DOHH2 (cell line): ENCODE measurements around the gene IFT81.
"Not testable (repeated sequence)": the region's sequence is repeated elsewhere in the genome, so short reads cannot be mapped to it uniquely, and the experiment has no call there.

Experiments used
- H3F3A ChIP-seq: fragments of 200-600 bp; sonication (generic), shearing (Covaris generic); 2 replicates; pipeline ENCODE4 v1.6.0; 2016; ENCODE audit warnings: antibody characterized with exemption, mild to moderate bottlenecking; ENCODE audit not compliant: control insufficient read depth, insufficient read depth
- H3K27ac ChIP-seq: fragments of 200-600 bp; sonication (generic); 2 replicates; pipeline ENCODE4 v1.5.1; 2014; ENCODE audit warnings: low read depth, mild to moderate bottlenecking, low read length, moderate library complexity
- H3K27me3 ChIP-seq: fragments of 200-600 bp; sonication (generic); 2 replicates; pipeline ENCODE4 v1.6.1; 2014; ENCODE audit warnings: mild to moderate bottlenecking, low read length, mixed read lengths; ENCODE audit not compliant: control insufficient read depth
- H3K36me3 ChIP-seq: fragments of 200-600 bp; sonication (generic); 2 replicates; pipeline ENCODE4 v1.6.1; 2014; ENCODE audit warnings: mild to moderate bottlenecking, low read length, moderate library complexity, mixed read lengths; ENCODE audit not compliant: control insufficient read depth
- H3K4me1 ChIP-seq: fragments of 200-600 bp; sonication (generic); 2 replicates; pipeline ENCODE4 v1.6.1; 2014; ENCODE audit warnings: mild to moderate bottlenecking, low read length, mixed read lengths; ENCODE audit not compliant: control insufficient read depth
- H3K4me2 ChIP-seq: fragments of 200-600 bp; sonication (generic); 2 replicates; pipeline ENCODE4 v1.6.0; 2014; ENCODE audit warnings: mild to moderate bottlenecking, low read length, moderate library complexity
- H3K4me3 ChIP-seq: fragments of 200-600 bp; sonication (generic); 2 replicates; pipeline ENCODE4 v1.5.1; 2014; ENCODE audit warnings: mild to moderate bottlenecking, low read length, mixed read lengths
- H3K79me2 ChIP-seq: fragments of 200-600 bp; sonication (generic); 2 replicates; pipeline ENCODE4 v1.6.1; 2014; ENCODE audit warnings: mild to moderate bottlenecking, low read length, mixed read lengths; ENCODE audit not compliant: control insufficient read depth
- H3K9me2 ChIP-seq: fragments of 200-600 bp; sonication (generic); replicated peaks from 2 replicates; pipeline ENCODE4 v1.6.1; 2014; ENCODE audit warnings: mild to moderate bottlenecking, low read length, mixed read lengths; ENCODE audit not compliant: control insufficient read depth
- H3K9me3 ChIP-seq: fragments of 200-600 bp; sonication (generic); 2 replicates; pipeline ENCODE4 v1.6.1; 2014; ENCODE audit warnings: antibody characterized with exemption, low read length, mixed read lengths; ENCODE audit not compliant: control insufficient read depth, insufficient read depth
- H4K20me1 ChIP-seq: fragments of 200-600 bp; sonication (generic); 2 replicates; pipeline ENCODE4 v1.6.0; 2014; ENCODE audit warnings: low read depth, mild to moderate bottlenecking, antibody characterized with exemption, low read length, moderate library complexity; ENCODE audit not compliant: control insufficient read depth, insufficient read depth
- EZH2phosphoT487 ChIP-seq: fragments of 200-600 bp; sonication (generic); IDR thresholded peaks from 2 replicates; pipeline ENCODE4 v1.6.1; 2017; ENCODE audit warnings: borderline replicate concordance, mild to moderate bottlenecking, antibody characterized with exemption, low read length, moderate library complexity, mixed read lengths
- TF ChIP-seq, protein P1 (sequence below): fragments of 200-600 bp; sonication (generic); IDR thresholded peaks from one replicate; pipeline ENCODE4 v1.5.1; 2014; ENCODE audit warnings: antibody characterized with exemption, mild to moderate bottlenecking, low read depth, low read length; ENCODE audit not compliant: poor library complexity, severe bottlenecking

IFT81 gene

DNA sequence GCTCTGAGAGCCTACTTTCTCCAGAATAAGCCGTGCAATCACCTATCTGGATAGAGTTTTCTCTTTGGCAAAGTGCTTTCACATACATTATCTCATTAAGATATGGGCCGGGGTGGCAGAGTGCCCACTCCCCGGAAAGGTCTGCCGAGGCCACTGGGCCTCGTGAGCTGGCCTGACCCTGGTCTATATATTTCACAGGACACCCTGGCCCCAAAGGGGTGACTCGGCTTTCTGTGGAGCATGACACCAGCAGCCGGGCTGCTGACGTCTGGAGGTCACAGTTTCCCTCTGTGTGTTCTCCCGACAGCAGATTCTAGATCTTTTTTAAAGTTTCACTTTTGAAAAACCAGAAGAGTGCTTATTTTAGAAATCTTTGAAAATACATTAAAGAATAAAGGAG lies 129.0 kb downstream of the IFT81 start:
- H3F3A ChIP-seq, result no peaks in the 10 kb centered on the region
- peaks cover 5% of the 10 kb centered on the region; the same call in 1 of the 2 replicates for H3K4me1 ChIP-seq
- no peaks in the 10 kb centered on the region for H4K20me1 ChIP-seq
- no peak overlapping the region for H3K4me3 ChIP-seq
- H3K9me2 ChIP-seq, result no peaks in the 10 kb centered on the region
- H3K27me3 ChIP-seq, result no peaks in the 10 kb centered on the region
- no peaks in the 10 kb centered on the region for H3K9me3 ChIP-seq
- H3K79me2 ChIP-seq, result no peaks in the 10 kb centered on the region
- H3K4me2 ChIP-seq, result no peak overlapping the region
- TF ChIP-seq, protein P1, sequence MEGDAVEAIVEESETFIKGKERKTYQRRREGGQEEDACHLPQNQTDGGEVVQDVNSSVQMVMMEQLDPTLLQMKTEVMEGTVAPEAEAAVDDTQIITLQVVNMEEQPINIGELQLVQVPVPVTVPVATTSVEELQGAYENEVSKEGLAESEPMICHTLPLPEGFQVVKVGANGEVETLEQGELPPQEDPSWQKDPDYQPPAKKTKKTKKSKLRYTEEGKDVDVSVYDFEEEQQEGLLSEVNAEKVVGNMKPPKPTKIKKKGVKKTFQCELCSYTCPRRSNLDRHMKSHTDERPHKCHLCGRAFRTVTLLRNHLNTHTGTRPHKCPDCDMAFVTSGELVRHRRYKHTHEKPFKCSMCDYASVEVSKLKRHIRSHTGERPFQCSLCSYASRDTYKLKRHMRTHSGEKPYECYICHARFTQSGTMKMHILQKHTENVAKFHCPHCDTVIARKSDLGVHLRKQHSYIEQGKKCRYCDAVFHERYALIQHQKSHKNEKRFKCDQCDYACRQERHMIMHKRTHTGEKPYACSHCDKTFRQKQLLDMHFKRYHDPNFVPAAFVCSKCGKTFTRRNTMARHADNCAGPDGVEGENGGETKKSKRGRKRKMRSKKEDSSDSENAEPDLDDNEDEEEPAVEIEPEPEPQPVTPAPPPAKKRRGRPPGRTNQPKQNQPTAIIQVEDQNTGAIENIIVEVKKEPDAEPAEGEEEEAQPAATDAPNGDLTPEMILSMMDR, result no peak
- TF ChIP-seq EZH2phosphoT487, result no peak
- H3K27ac ChIP-seq, result no peak overlapping the region
- no peaks in the 10 kb centered on the region for H3K36me3 ChIP-seq

DNA sequence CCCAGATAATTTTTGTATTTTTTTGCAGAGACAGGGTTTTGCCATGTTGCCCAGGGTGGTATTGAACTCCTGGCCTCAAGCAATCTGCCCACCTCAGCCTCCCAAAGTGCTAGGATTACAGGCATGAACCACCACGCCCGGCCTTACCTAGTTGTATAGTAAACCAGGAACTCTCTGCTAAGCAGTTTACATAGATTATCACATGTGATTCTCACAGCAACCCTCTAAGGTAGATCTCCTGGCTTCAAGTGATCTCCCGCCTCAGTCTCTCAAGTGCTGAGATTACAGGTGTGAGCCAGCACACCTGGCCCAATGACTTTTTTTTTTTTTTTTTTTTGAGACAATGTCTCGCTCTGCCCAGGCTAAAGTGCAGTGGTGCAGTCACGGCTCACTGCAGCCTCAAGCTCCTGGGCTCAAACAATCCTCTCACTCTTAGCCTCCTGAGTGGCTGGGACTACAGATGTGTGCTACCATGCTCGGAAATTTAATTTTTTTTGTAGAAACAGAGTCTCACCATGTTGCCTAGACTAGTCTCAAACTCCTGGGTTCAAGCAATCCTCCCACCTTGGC lies 130.9 kb downstream of the IFT81 start:
- Histone ChIP-seq H3K9me3 (no peaks in the 10 kb centered on the region), H3K36me3 (no peaks in the 10 kb centered on the region), H3K4me3 (no peak overlapping the region), H3K4me1 (peaks cover 5% of the 10 kb centered on the region; the same call in 1 of the 2 replicates), H3K79me2 (no peaks in the 10 kb centered on the region), H4K20me1 (no peaks in the 10 kb centered on the region), H3F3A (no peaks in the 10 kb centered on the region), H3K4me2 (no peak overlapping the region), H3K9me2 (no peaks in the 10 kb centered on the region), H3K27ac (no peak overlapping the region), H3K27me3 (no peaks in the 10 kb centered on the region)
- TF ChIP-seq EZH2phosphoT487, result no peak
- TF ChIP-seq, protein P1, result no peak

DNA sequence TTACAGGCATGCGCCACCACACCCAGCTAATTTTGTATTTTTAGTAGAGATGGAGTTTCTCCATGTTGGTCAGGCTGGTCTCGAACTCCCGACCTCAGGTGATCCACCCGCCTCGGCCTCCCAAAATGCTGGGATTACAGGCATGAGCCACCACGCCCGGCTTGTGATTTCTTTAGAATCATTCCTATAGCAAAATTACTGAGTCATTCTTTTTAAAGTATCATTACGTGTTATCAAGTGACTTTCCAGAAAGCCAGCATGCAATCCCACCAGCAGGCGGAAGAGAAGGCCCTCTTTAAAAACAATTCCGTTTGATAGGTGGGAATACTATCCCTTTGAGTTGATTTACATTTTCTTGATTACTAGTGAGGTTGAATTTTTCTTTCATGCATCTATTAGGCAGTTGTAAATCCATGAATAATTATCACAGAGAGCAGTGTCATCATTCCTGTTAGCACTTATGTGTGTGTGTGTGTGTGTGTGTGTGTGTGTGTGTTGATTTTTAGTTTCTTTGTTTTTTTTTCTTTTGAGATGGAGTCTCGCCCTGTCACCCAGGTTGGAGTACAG lies 131.8 kb downstream of the IFT81 start:
- H3K4me1 ChIP-seq, H4K20me1 ChIP-seq, H3K36me3 ChIP-seq, H3K27me3 ChIP-seq, H3K4me3 ChIP-seq, H3K4me2 ChIP-seq, H3F3A ChIP-seq, H3K9me2 ChIP-seq, H3K9me3 ChIP-seq, H3K27ac ChIP-seq, H3K79me2 ChIP-seq: not testable (repeated sequence)

DNA sequence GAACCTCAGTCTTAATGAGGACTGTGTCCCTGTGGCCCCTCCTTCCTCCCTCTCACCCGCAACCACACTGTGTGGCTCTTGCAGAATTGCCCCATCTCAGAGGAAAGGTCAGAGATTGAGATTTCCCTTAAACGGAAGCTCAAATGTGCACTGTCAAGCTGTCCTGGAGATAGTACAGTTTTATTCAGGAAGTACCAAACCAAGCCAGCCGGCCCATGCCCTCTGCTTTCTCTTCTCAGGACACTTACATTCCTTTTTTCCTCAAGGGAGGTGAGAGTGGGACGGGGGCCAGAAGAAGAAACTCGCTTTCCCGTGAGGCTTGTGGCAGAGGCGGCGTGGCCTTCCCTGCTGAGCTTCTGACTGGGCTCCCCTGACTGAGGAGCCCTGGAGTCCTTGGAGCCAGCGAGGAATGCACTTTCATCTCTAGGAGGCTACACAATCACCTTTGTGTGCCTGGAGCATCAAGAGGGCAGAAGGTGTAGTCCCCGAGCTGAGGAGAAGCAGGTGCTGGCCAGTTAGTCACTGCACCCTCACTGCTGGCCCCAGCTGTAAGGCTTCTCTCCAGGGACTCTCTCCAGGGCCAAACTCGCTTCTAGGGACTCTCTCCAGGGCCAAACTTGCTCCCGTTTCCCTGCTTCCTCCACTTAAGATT lies 132.7 kb downstream of the IFT81 start:
- Histone ChIP-seq H3K4me3 (no peak overlapping the region), H3K4me2 (no peak overlapping the region), H3K79me2 (no peaks in the 10 kb centered on the region), H3K9me2 (no peaks in the 10 kb centered on the region), H3F3A (no peaks in the 10 kb centered on the region), H4K20me1 (no peaks in the 10 kb centered on the region), H3K9me3 (no peaks in the 10 kb centered on the region), H3K36me3 (no peaks in the 10 kb centered on the region), H3K27me3 (no peaks in the 10 kb centered on the region), H3K27ac (no peak overlapping the region), H3K4me1 (peaks cover 5% of the 10 kb centered on the region; the same call in 1 of the 2 replicates)
- no peak for TF ChIP-seq EZH2phosphoT487
- TF ChIP-seq, protein P1, result no peak
